Measurements from ENCODE around the gene HSPG2. TPM values are rescaled to one million over a fixed set of nuclear protein-coding genes. Genes with fewer than 3 reads are reported as not detected.

Gene HSPG2
- total RNA-seq, 6 experiments from 2014 or later: 275 to 430 (median 297) TPM

- H3K9me3 Mint-ChIP-seq: no peaks in the 10 kb centered on the region
- peaks cover 4% of the 10 kb centered on the region; the same call in 1 of the 2 replicates for H3K4me1 Mint-ChIP-seq (ENCODE audit: low read depth)
- H3K36me3 Mint-ChIP-seq (ENCODE audit: low read depth): peaks cover 26% of the 10 kb centered on the region
- no peak for DNase-seq
- H3K27ac Mint-ChIP-seq: no peak overlapping the region
- peaks cover 13% of the 10 kb centered on the region for H3K27me3 Mint-ChIP-seq (ENCODE audit: insufficient read depth)
- no peak for TF ChIP-seq CTCF (IDR thresholded peaks at IDR 0.05)
- no peak overlapping the region for H3K4me3 Mint-ChIP-seq
Observed at GRCh38 chr1:21851430-21852250, 85.5 kb downstream of the HSPG2 start.

GRCh38 chr1:21849909-21850576, 87.1 kb downstream of the HSPG2 start:
- Mint-ChIP-seq H3K36me3 (ENCODE audit: low read depth) (peaks cover 18% of the 10 kb centered on the region), H3K4me3 (no peak overlapping the region), H3K27me3 (ENCODE audit: insufficient read depth) (peaks cover 11% of the 10 kb centered on the region), H3K27ac (no peak overlapping the region), H3K4me1 (ENCODE audit: low read depth) (no peaks in the 10 kb centered on the region), H3K9me3 (no peaks in the 10 kb centered on the region)
- DNase-seq: no peak
- TF ChIP-seq CTCF (IDR thresholded peaks at IDR 0.05): no peak

GRCh38 chr1:21848524-21849174, 88.5 kb downstream of the HSPG2 start:
- Mint-ChIP-seq H3K4me3 (no peak overlapping the region; the same call in 1 of the 2 replicates), H3K36me3 (ENCODE audit: low read depth) (peaks cover 21% of the 10 kb centered on the region), H3K27ac (no peak overlapping the region), H3K9me3 (no peaks in the 10 kb centered on the region), H3K27me3 (ENCODE audit: insufficient read depth) (peaks cover 14% of the 10 kb centered on the region), H3K4me1 (ENCODE audit: low read depth) (no peaks in the 10 kb centered on the region)
- no peak for DNase-seq
- no peak for TF ChIP-seq CTCF (IDR thresholded peaks at IDR 0.05)

GRCh38 chr1:21847223-21848205, 89.6 kb downstream of the HSPG2 start:
- Mint-ChIP-seq H3K27me3 (ENCODE audit: insufficient read depth) (peaks cover 15% of the 10 kb centered on the region), H3K36me3 (ENCODE audit: low read depth) (peaks cover 21% of the 10 kb centered on the region), H3K27ac (no peak overlapping the region; the same call in 1 of the 2 replicates), H3K9me3 (no peaks in the 10 kb centered on the region), H3K4me1 (ENCODE audit: low read depth) (no peaks in the 10 kb centered on the region), H3K4me3 (no peak overlapping the region)
- DNase-seq: no peak
- no peak for TF ChIP-seq CTCF (IDR thresholded peaks at IDR 0.05)

Measured in HFFc6 (cell line).